Stomach (tissue), 9 donors: Measurements from ENCODE around the gene NELL1. TPM values are rescaled to one million over a fixed set of nuclear protein-coding genes. Genes with fewer than 3 reads are reported as not detected.

Source experiments
- DNase-seq, 2 donors: peaks; one replicate each; pipeline versions ENCODE4 v3.0.0 to v3.0.0-alpha.2; 2013 to 2019
- H3K27ac ChIP-seq, 5 donors: fragments of 200-600 bp in 4 of 5; sonication (generic) in 4 of 5; one replicate each; pipeline ENCODE4 v1.5.1; 2013 to 2019; ENCODE audit warnings: mild to moderate bottlenecking in 1 of 5, moderate library complexity in 1 of 5
- H3K27me3 ChIP-seq, 3 donors: fragments of 200-600 bp; sonication (generic); one replicate each; pipeline ENCODE4 v1.5.1; 2017 to 2019; ENCODE audit warnings: mixed run types in 1 of 3
- H3K36me3 ChIP-seq, 4 donors: fragments of 200-600 bp; sonication (generic); 1 replicate in 3 of 4; 2 replicates in 1 of 4; pipeline ENCODE4 v1.5.1; 2016 to 2019
- H3K4me1 ChIP-seq, 4 donors: fragments of 200-600 bp; sonication (generic); one replicate each; pipeline ENCODE4 v1.5.1; 2016 to 2019
- H3K4me3 ChIP-seq, 4 donors: fragments of 200-600 bp; sonication (generic) in 3 of 4; one replicate each; pipeline ENCODE4 v1.5.1; 2016 to 2019; ENCODE audit warnings: mild to moderate bottlenecking in 1 of 4
- H3K9me3 ChIP-seq, 4 donors: fragments of 200-600 bp; sonication (generic); one replicate each; pipeline ENCODE4 v1.5.1; 2016 to 2019
- CTCF ChIP-seq, 7 experiments: fragments of 450-650 bp in 4 of 7; fragments of 200-600 bp in 3 of 7; sonication (generic) in 3 of 7; IDR thresholded peaks; one replicate each; pipeline ENCODE4 v1.5.1; 2016 to 2019; ENCODE audit warnings: antibody characterized with exemption in 7 of 7, control low read depth in 2 of 7, mild to moderate bottlenecking in 1 of 7
- EP300 ChIP-seq: sonication (generic); formaldehyde crosslinking; IDR thresholded peaks from one replicate; pipeline ENCODE4 v1.6.1; 2017; ENCODE audit warnings: antibody characterized with exemption
- POLR2A ChIP-seq, 4 donors: fragments of 450-650 bp; IDR thresholded peaks; one replicate each; pipeline ENCODE4 v1.6.1; 2016; ENCODE audit warnings: antibody characterized with exemption in 4 of 4, control low read depth in 2 of 4, mild to moderate bottlenecking in 1 of 4, moderate library complexity in 1 of 4
- POLR2AphosphoS5 ChIP-seq, 3 donors: sonication (generic); formaldehyde crosslinking; IDR thresholded peaks; one replicate each; pipeline ENCODE4 v1.6.1; 2016; ENCODE audit warnings: antibody characterized with exemption in 3 of 3
- WGBS, 5 donors: extraction: QIAGEN DNeasy Blood & Tissue Kit in 3 of 5; methylation state at CpG; one replicate each; pipeline versions ENCODE4 v1.1.5 to v1.1.7; 2013 to 2018; 5-methylcytosine and 5-hydroxymethylcytosine counted together
- intact Hi-C: fragments of 100-400 bp; cut with DNase I; formaldehyde crosslinking; loops from one replicate; pipeline ENCODE4 v1.15.1; 2023; ENCODE audit warnings: low total_unique reads
- polyA plus RNA-seq, 3 donors: library from polyadenylated mRNA; stranded (reverse); fragments of 200-250 nt; gene quantifications; one replicate each; pipeline ENCODE4 v1.2.3, GENCODE V29; 2013
- total RNA-seq, 5 donors: library from RNA; depleted of rRNA; stranded (reverse); fragments of >200 nt; gene quantifications; one replicate each; pipeline versions ENCODE4 v1.1.0 to v1.2.3, GENCODE V29; 2014 to 2016
- donor health status: healthy with polysubstance abuse.
- donor health status: Bipolar disorder and iron deficiency.
- donor health status: healthy.

The NELL1 gene
- total and polyA plus RNA-seq, 8 donors, result 0.05 to 15.4 (median 2.7) TPM; not detected in 5

- Histone ChIP-seq H3K9me3 (no peaks in the 10 kb centered on the region), H3K4me1 (peaks cover 0 to 6% (median 0%) of the 10 kb centered on the region in 4 donors), H3K4me3 (no peak overlapping the region), H3K36me3 (no peaks in the 10 kb centered on the region), H3K27me3 (no peaks in the 10 kb centered on the region), H3K27ac (no peak overlapping the region)
- intact Hi-C loops, result no loop called here
- WGBS, 5 donors, result 81 to 91% (median 86%) methylated on average over 1 of the region's 1 CpG
- no peak for DNase-seq
- TF ChIP-seq EP300 (no peak), POLR2A (IDR thresholded peaks at IDR 0.05) (no peak), CTCF (IDR thresholded peaks at IDR 0.05) (no peak), POLR2AphosphoS5 (IDR thresholded peaks at IDR 0.05) (no peak)
Observed at GRCh38 chr11:21602699-21603098, 933.3 kb downstream of the NELL1 start.

DNA sequence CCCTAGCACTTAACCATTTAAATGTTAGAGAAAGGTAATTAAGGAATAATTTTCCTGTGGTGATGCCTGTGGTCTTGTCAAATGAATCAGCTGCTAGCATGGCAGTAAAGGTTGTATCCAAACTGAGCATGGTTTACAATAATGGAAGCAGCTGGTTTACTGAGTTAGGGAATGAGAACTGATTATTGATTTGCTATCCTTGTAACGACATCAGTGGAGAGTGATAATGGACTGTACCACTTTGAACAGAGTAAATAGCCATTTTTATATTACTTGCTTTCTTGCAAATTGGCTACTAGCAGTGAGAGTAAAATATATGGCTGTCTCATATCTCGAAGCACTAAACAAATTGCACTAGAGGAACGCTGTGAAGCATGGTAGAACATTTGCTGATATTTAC is 934.5 kb downstream of the NELL1 start:
- TF ChIP-seq CTCF (IDR thresholded peaks at IDR 0.05), result no peak
- no peaks in the 10 kb centered on the region for H3K27me3 ChIP-seq
- no peak overlapping the region for H3K4me3 ChIP-seq
- no peaks in the 10 kb centered on the region for H3K36me3 ChIP-seq
- H3K9me3 ChIP-seq, result no peaks in the 10 kb centered on the region
- no peak overlapping the region for H3K27ac ChIP-seq
- intact Hi-C loops, result no loop called here
- DNase-seq, result no peak
- H3K4me1 ChIP-seq, result peaks cover 0 to 6% (median 0%) of the 10 kb centered on the region in 4 donors
- 42 to 60% (median 48%) methylated on average over 3 of the region's 3 CpGs for WGBS, 5 donors

GRCh38 chr11:21604564-21604963 is 935.2 kb downstream of the NELL1 start:
- Histone ChIP-seq H3K27ac (no peak overlapping the region), H3K9me3 (no peaks in the 10 kb centered on the region), H3K27me3 (no peaks in the 10 kb centered on the region), H3K4me3 (no peak overlapping the region), H3K36me3 (no peaks in the 10 kb centered on the region), H3K4me1 (peaks cover 0 to 6% (median 0%) of the 10 kb centered on the region in 4 donors)
- 63 to 86% (median 74%) methylated on average over 3 of the region's 3 CpGs for WGBS, 5 donors
- intact Hi-C loops, result no loop called here
- no peak for DNase-seq
- TF ChIP-seq EP300 (no peak), POLR2AphosphoS5 (IDR thresholded peaks at IDR 0.05) (no peak), CTCF (IDR thresholded peaks at IDR 0.05) (no peak), POLR2A (IDR thresholded peaks at IDR 0.05) (no peak)

DNA sequence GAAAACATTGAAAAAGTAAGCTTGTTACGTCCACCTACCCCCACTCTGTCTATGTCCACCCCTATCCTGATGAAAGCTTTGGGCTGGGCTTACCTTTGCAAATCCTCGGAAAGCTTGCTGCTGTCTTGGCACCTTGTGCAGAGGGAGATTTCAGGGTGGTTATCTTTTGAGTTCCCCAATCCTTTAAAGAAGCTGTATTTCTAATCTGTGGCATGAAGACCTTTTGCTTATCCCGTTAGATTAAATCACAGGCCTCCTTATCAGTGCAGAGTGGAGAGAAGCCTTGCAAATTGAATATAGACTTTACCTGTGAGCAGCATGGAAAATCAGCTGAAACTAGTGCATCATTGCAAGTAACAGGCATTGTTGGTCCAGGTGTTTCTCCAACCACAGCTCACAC is 942.9 kb downstream of the NELL1 start:
- no peak for DNase-seq
- WGBS, 5 donors, result 23 to 53% (median 41%) methylated on average over 3 of the region's 3 CpGs
- Histone ChIP-seq H3K4me3 (no peak overlapping the region), H3K27ac (no peak overlapping the region), H3K9me3 (no peaks in the 10 kb centered on the region), H3K4me1 (no peaks in the 10 kb centered on the region), H3K27me3 (no peaks in the 10 kb centered on the region), H3K36me3 (no peaks in the 10 kb centered on the region)
- TF ChIP-seq POLR2A (IDR thresholded peaks at IDR 0.05), result no peak
- TF ChIP-seq EP300, result no peak
- intact Hi-C loops, result no loop called here

- TF ChIP-seq POLR2AphosphoS5 (IDR thresholded peaks at IDR 0.05) (no peak), EP300 (no peak), POLR2A (IDR thresholded peaks at IDR 0.05) (no peak), CTCF (IDR thresholded peaks at IDR 0.05) (no peak)
- Histone ChIP-seq H3K27me3 (no peaks in the 10 kb centered on the region), H3K36me3 (no peaks in the 10 kb centered on the region), H3K9me3 (no peaks in the 10 kb centered on the region), H3K27ac (no peak overlapping the region), H3K4me1 (no peaks in the 10 kb centered on the region), H3K4me3 (no peak overlapping the region)
- WGBS, 5 donors, result 55 to 75% (median 70%) methylated on average over 5 of the region's 5 CpGs
- no peak for DNase-seq
- intact Hi-C loops, result no loop called here
Observed at GRCh38 chr11:21614961-21615360, 945.6 kb downstream of the NELL1 start.
